Hepatocyte (in vitro differentiated cells): ENCODE data around the gene XRCC1. TPM values are rescaled to one million over a fixed set of nuclear protein-coding genes. Genes with fewer than 3 reads are reported as not detected.

Experiments
- DNase-seq: peaks from one replicate; pipeline ENCODE4 v3.0.0-alpha.2; 2016; ENCODE audit warnings: low spot score
- H2AFZ ChIP-seq: fragments of 200-600 bp; sonication (generic); 2 replicates; pipeline ENCODE4 v1.6.0; 2016; ENCODE audit warnings: antibody characterized with exemption, mild to moderate bottlenecking
- H3K27ac ChIP-seq: fragments of 200-600 bp; sonication (generic); 2 replicates; pipeline ENCODE4 v1.5.1; 2016; ENCODE audit warnings: mild to moderate bottlenecking
- H3K27me3 ChIP-seq: fragments of 200-600 bp; sonication (generic); 2 replicates; pipeline ENCODE4 v1.6.1; 2016
- H3K36me3 ChIP-seq: fragments of 200-600 bp; sonication (generic); replicated peaks from 2 replicates; pipeline ENCODE4 v1.5.1; 2016; ENCODE audit warnings: low read depth; ENCODE audit not compliant: insufficient read depth
- H3K4me1 ChIP-seq: fragments of 200-600 bp; sonication (generic); 2 replicates; pipeline ENCODE4 v1.5.1; 2016; ENCODE audit warnings: mild to moderate bottlenecking, moderate library complexity; ENCODE audit not compliant: insufficient read depth
- H3K4me2 ChIP-seq: fragments of 200-600 bp; sonication (generic); 2 replicates; pipeline ENCODE4 v1.6.0; 2016
- H3K4me3 ChIP-seq: fragments of 200-600 bp; sonication (generic); 2 replicates; pipeline ENCODE4 v1.5.1; 2016; ENCODE audit warnings: mild to moderate bottlenecking
- H3K79me2 ChIP-seq: fragments of 200-600 bp; sonication (generic); 2 replicates; pipeline ENCODE4 v1.6.0; 2017; ENCODE audit warnings: mild to moderate bottlenecking
- H3K9me2 ChIP-seq: fragments of 200-600 bp; sonication (generic); replicated peaks from 2 replicates; pipeline ENCODE4 v1.6.0; 2017; ENCODE audit warnings: mild to moderate bottlenecking; ENCODE audit not compliant: insufficient read depth
- H3K9me3 ChIP-seq: fragments of 200-600 bp; sonication (generic); 2 replicates; pipeline ENCODE4 v1.5.1; 2016; ENCODE audit warnings: low read depth, mild to moderate bottlenecking
- H4K20me1 ChIP-seq: fragments of 200-600 bp; sonication (generic); 2 replicates; pipeline ENCODE4 v1.6.0; 2016; ENCODE audit warnings: mild to moderate bottlenecking; ENCODE audit not compliant: insufficient read depth, poor library complexity, severe bottlenecking
- EZH2 ChIP-seq: fragments of 200-600 bp; sonication (generic); IDR thresholded peaks from 2 replicates; pipeline ENCODE4 v1.6.1; 2016; ENCODE audit warnings: antibody characterized with exemption, mild to moderate bottlenecking, borderline replicate concordance
- EZH2phosphoT487 ChIP-seq: fragments of 200-600 bp; sonication (generic); IDR thresholded peaks from one replicate; pipeline ENCODE4 v1.6.1; 2018; ENCODE audit warnings: antibody characterized with exemption, mild to moderate bottlenecking, low read depth, moderate library complexity; ENCODE audit not compliant: unreplicated experiment, severe bottlenecking
- WGBS: methylation state at CpG from one replicate; pipeline ENCODE4 v1.1.6; 2016; ENCODE audit warnings: low lambda C conversion rate; ENCODE audit errors: missing lambda C conversion rate; 5-methylcytosine and 5-hydroxymethylcytosine counted together
- polyA plus RNA-seq: library from polyadenylated mRNA; unstranded; fragments of >200 nt; fragmentation: Nextera tagmentation; extraction: Ambion mirVana; gene quantifications from 2 replicates; pipeline ENCODE4 v1.2.1, GENCODE V29; 2016
- total RNA-seq: library from RNA; depleted of rRNA; stranded (reverse); fragments of >200 nt; gene quantifications from 2 replicates; pipeline ENCODE4 v1.2.3, GENCODE V29; 2014
- TF ChIP-seq, protein P1 (sequence below): fragments of 200-600 bp; sonication (generic); IDR thresholded peaks from 2 replicates; pipeline ENCODE4 v1.5.1; 2016; ENCODE audit warnings: antibody characterized with exemption, mild to moderate bottlenecking; ENCODE audit not compliant: poor library complexity

XRCC1 gene
- total and polyA plus RNA-seq, 2 experiments from 2014 or later = 27.8 to 34.3 TPM

DNA sequence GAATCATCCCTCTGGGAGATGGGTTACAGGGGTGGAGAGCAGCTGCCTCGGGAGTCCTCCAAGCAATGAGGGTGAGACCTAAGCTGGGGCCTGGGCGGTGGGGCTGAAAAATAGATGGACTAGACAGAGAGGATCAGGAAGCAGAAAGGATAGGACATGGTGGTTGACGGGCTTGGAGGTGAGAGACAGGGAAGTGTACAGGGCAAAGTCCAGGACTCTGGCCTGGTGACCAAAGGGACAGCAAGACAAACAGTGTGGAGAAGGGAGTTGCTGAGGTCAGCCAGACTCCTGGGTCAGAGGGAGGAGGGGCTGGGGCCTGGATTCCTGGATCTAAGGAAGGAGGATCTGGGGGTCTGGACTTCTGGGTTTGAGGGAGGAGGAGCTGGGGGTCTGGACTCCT, 76.3 kb downstream of the XRCC1 start:
- no peaks in the 10 kb centered on the region for H4K20me1 ChIP-seq
- TF ChIP-seq, protein P1, sequence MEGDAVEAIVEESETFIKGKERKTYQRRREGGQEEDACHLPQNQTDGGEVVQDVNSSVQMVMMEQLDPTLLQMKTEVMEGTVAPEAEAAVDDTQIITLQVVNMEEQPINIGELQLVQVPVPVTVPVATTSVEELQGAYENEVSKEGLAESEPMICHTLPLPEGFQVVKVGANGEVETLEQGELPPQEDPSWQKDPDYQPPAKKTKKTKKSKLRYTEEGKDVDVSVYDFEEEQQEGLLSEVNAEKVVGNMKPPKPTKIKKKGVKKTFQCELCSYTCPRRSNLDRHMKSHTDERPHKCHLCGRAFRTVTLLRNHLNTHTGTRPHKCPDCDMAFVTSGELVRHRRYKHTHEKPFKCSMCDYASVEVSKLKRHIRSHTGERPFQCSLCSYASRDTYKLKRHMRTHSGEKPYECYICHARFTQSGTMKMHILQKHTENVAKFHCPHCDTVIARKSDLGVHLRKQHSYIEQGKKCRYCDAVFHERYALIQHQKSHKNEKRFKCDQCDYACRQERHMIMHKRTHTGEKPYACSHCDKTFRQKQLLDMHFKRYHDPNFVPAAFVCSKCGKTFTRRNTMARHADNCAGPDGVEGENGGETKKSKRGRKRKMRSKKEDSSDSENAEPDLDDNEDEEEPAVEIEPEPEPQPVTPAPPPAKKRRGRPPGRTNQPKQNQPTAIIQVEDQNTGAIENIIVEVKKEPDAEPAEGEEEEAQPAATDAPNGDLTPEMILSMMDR = no peak
- TF ChIP-seq EZH2 (no peak), EZH2phosphoT487 (no peak)
- peaks cover 23% of the 10 kb centered on the region for H3K4me1 ChIP-seq
- H3K9me2 ChIP-seq = no peaks in the 10 kb centered on the region
- DNase-seq = peak; percentile 58
- no peak overlapping the region for H3K4me2 ChIP-seq
- H3K27ac ChIP-seq = peak overlapping the region; percentile 70
- H3K36me3 ChIP-seq = no peaks in the 10 kb centered on the region
- 78% methylated on average over 3 of the region's 3 CpGs for WGBS
- H3K9me3 ChIP-seq = no peaks in the 10 kb centered on the region
- no peak overlapping the region for H2AFZ ChIP-seq
- no peak overlapping the region for H3K4me3 ChIP-seq
- H3K79me2 ChIP-seq = peaks cover 12% of the 10 kb centered on the region
- H3K27me3 ChIP-seq = no peaks in the 10 kb centered on the region

DNA sequence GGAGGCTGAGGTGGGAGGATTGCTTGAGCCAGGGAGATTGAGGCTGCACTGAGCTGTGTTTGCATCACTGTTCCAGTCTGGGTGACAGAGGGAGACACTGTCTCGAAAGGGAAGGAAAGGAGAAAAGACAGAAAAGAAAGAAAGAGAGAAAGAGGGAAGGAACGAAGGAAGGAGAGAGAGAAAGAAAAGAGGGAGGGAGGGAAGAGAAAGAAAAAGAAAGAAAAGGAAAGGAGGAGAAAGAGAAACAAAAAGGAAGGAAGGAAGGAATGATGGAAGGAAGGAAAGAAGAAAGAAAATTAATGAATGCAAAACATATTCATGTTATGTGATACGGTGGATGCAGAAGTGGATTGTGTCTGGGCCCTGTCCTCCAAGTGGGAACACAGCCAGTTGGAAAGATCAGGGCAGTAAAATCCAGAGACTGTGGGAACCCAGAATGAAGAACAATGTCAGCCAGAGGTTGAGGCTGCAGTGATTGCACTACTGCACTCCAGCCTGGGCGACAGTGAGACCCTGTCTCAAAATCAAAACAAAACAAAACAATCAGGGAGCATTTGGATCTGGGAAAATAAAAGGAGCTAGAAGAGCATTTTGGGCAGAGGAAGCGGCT, 77.0 kb downstream of the XRCC1 start:
- H3K4me2 ChIP-seq = no peak overlapping the region
- H3K27me3 ChIP-seq = no peaks in the 10 kb centered on the region
- no peaks in the 10 kb centered on the region for H3K9me3 ChIP-seq
- H3K9me2 ChIP-seq = no peaks in the 10 kb centered on the region
- TF ChIP-seq, protein P1 = no peak
- no peak for TF ChIP-seq EZH2
- no peak for TF ChIP-seq EZH2phosphoT487
- DNase-seq = no peak
- 89% methylated on average over 5 of the region's 5 CpGs for WGBS
- H3K79me2 ChIP-seq = peaks cover 12% of the 10 kb centered on the region
- H3K27ac ChIP-seq = peak overlapping the region; percentile 70
- H3K36me3 ChIP-seq = no peaks in the 10 kb centered on the region
- no peaks in the 10 kb centered on the region for H4K20me1 ChIP-seq
- H3K4me3 ChIP-seq = no peak overlapping the region
- H3K4me1 ChIP-seq = peaks cover 23% of the 10 kb centered on the region
- H2AFZ ChIP-seq = no peak overlapping the region

DNA sequence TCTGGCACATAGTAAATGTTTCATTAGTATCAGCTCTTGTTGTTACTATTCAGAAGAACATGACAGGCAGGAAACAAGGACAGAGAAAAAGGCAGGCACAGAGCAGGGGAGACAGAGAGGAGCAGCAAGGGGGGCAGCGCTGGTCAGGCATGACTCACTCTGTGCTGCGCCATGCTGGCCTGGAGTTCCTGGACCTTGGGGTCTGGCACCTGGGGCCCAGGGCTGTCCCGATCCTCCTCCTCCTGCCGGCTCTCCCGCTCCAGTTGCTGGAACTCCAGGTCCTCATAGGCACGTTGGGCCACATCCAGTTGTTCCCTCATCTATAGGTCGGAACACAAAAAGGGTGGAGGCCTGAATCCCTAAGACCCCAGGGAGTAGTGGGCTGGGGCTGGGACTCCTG, 78.4 kb downstream of the XRCC1 start:
- no peak overlapping the region for H3K27ac ChIP-seq
- 96% methylated on average over 7 of the region's 7 CpGs for WGBS
- H3K9me3 ChIP-seq = no peaks in the 10 kb centered on the region
- H3K27me3 ChIP-seq = no peaks in the 10 kb centered on the region
- no peaks in the 10 kb centered on the region for H3K9me2 ChIP-seq
- H3K4me3 ChIP-seq = no peak overlapping the region
- no peak overlapping the region for H3K4me2 ChIP-seq
- H3K36me3 ChIP-seq = no peaks in the 10 kb centered on the region
- TF ChIP-seq, protein P1 = no peak
- TF ChIP-seq EZH2phosphoT487 (no peak), EZH2 (no peak)
- H4K20me1 ChIP-seq = no peaks in the 10 kb centered on the region
- H3K79me2 ChIP-seq = peaks cover 2% of the 10 kb centered on the region
- no peak overlapping the region for H2AFZ ChIP-seq
- DNase-seq = no peak
- H3K4me1 ChIP-seq = peaks cover 17% of the 10 kb centered on the region

GRCh38 chr19:43495082-43495481, 80.2 kb downstream of the XRCC1 start:
- Histone ChIP-seq H3K9me2 (no peaks in the 10 kb centered on the region), H2AFZ (no peak overlapping the region), H3K36me3 (no peaks in the 10 kb centered on the region), H4K20me1 (no peaks in the 10 kb centered on the region), H3K4me1 (peaks cover 17% of the 10 kb centered on the region), H3K79me2 (no peaks in the 10 kb centered on the region), H3K4me2 (no peak overlapping the region), H3K9me3 (no peaks in the 10 kb centered on the region), H3K4me3 (no peak overlapping the region), H3K27ac (no peak overlapping the region), H3K27me3 (no peaks in the 10 kb centered on the region)
- TF ChIP-seq EZH2 (no peak), EZH2phosphoT487 (no peak)
- TF ChIP-seq, protein P1 = no peak
- 86% methylated on average over 7 of the region's 8 CpGs for WGBS
- DNase-seq = no peak
